ENCODE results near the gene SARS1. TPM values are rescaled to one million over a fixed set of nuclear protein-coding genes. Genes with fewer than 3 reads are reported as not detected.

SARS1 gene
- total RNA-seq, 2 donors from 2014 or later: 123 to 132 TPM

DNA sequence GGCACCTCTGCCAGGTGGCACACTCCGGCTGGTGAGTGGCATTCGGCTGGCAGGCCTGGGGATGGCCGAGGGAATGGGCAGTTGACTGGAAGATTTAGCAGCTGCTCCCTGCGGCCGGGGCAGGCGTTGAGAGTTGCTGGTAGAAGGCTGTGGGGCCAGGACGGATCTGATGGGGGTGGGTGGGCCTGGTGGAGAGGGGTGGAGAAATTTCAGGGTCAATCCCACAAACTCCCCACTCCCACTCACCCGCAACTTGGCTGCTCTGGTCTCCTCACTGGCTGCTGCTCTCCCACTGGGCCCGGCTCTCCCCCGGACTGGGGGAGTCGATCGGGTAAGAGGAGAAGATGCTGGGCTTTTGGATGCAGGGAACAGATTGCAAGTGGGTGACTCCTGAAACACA, 67.1 kb downstream of the SARS1 start:
- Histone ChIP-seq H3K9me3 (no peaks in the 10 kb centered on the region), H3K27ac (no peak overlapping the region), H3K36me3 (no peaks in the 10 kb centered on the region), H3K4me1 (replicated peaks) (peaks cover 4% of the 10 kb centered on the region), H3K4me3 (no peak overlapping the region), H3K27me3 (replicated peaks; ENCODE audit: insufficient read depth) (no peaks in the 10 kb centered on the region)
- DNase-seq (ENCODE audit: low spot score): no peak
- intact Hi-C loops (cut with DNase I): no loop called here
- TF ChIP-seq POLR2AphosphoS5 (IDR thresholded peaks at IDR 0.05) (no peak), POLR2A (IDR thresholded peaks at IDR 0.05) (no peak)
- 93% methylated on average over 12 of the region's 12 CpGs for WGBS

DNA sequence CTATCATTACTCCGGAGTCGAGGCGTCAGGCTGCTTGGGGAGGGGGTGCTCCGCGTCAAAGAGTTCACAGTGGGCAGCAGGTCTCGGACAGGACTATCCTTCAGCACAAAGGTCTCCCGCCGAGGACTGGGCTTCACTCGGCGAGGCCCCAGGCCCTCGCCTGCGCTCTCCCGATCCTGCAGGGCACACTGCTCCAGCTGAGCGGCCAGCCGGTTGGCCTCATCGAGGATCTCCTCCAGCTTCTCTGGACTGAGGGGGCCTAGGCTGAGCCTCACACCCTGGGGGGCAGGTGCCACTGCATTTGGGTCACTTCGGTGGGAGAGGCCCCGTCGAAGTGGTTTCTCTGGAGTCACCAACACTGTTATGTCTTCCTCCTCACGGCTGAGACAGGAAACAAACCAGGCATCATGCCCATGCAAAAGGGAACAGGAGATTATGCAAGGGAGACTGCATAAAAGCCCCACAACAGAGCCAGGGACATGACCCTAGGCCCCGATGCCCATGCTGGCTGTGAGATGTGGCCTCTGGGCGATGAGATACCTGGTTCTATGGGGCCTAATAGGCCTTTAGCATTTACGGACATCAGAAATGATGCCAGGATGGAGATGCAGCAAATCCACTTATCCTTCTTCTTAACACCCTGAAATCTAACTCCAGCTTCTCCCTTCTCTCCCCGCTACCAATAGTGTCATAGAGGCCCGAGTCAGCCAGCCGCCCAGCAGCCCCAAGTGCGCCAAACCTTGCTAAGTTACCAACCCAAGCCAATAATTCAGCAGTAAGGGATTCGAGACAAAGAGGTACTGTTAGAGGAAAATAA, 68.2 kb downstream of the SARS1 start:
- Histone ChIP-seq H3K27ac (no peak overlapping the region), H3K36me3 (no peaks in the 10 kb centered on the region), H3K4me3 (peak overlapping the region in 1 of 2 donors; percentile 48), H3K4me1 (replicated peaks) (peaks cover 4% of the 10 kb centered on the region), H3K27me3 (replicated peaks; ENCODE audit: insufficient read depth) (no peaks in the 10 kb centered on the region), H3K9me3 (no peaks in the 10 kb centered on the region)
- intact Hi-C loops (cut with DNase I): loop anchor here (2.0 kb wide), 1 partner anchor 117 kb away; no protein-coding TSS in a partner anchor
- TF ChIP-seq, protein P1, sequence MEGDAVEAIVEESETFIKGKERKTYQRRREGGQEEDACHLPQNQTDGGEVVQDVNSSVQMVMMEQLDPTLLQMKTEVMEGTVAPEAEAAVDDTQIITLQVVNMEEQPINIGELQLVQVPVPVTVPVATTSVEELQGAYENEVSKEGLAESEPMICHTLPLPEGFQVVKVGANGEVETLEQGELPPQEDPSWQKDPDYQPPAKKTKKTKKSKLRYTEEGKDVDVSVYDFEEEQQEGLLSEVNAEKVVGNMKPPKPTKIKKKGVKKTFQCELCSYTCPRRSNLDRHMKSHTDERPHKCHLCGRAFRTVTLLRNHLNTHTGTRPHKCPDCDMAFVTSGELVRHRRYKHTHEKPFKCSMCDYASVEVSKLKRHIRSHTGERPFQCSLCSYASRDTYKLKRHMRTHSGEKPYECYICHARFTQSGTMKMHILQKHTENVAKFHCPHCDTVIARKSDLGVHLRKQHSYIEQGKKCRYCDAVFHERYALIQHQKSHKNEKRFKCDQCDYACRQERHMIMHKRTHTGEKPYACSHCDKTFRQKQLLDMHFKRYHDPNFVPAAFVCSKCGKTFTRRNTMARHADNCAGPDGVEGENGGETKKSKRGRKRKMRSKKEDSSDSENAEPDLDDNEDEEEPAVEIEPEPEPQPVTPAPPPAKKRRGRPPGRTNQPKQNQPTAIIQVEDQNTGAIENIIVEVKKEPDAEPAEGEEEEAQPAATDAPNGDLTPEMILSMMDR (IDR thresholded peaks at IDR 0.05): no peak
- TF ChIP-seq POLR2A (IDR thresholded peaks at IDR 0.05): no peak
- TF ChIP-seq POLR2AphosphoS5 (IDR thresholded peaks at IDR 0.05): no peak
- no peak for DNase-seq (ENCODE audit: low spot score)
- 58% methylated on average over 28 of the region's 28 CpGs for WGBS

DNA sequence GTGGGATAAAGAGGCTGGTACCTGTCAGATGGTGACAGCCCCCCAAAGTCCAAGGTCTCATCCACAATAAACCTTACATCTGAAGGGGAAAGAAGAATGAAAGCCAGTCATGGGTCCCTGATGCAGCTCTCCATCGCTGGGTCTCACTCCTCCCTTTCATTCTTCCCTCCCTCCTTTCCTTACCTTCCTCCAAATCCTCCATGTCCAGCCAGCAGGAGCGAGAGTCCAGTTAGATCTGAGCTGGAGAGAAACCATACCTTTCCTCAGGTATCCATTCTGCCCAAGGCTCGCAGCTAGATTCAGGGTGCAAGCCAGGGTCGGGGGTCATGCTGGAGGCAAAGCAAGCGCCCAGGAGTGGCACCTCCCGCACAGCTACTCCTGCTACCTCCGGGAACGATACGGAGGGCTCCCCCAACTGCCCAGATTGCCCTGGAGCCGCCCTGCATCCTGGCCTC, 68.8 kb downstream of the SARS1 start:
- Histone ChIP-seq H3K36me3 (no peaks in the 10 kb centered on the region), H3K4me1 (replicated peaks) (peaks cover 4% of the 10 kb centered on the region), H3K27ac (peak overlapping the region; percentile 85 to 87), H3K9me3 (no peaks in the 10 kb centered on the region), H3K27me3 (replicated peaks; ENCODE audit: insufficient read depth) (no peaks in the 10 kb centered on the region), H3K4me3 (peak overlapping the region; percentile 44 to 48)
- DNase-seq (ENCODE audit: low spot score): no peak
- TF ChIP-seq, protein P1 (IDR thresholded peaks at IDR 0.05): no peak
- TF ChIP-seq POLR2A (IDR thresholded peaks at IDR 0.05): no peak
- no peak for TF ChIP-seq POLR2AphosphoS5 (IDR thresholded peaks at IDR 0.05)
- 4% methylated on average over 10 of the region's 10 CpGs for WGBS
- intact Hi-C loops (cut with DNase I): loop anchor here (2.0 kb wide), 1 partner anchor 116 kb away; no protein-coding TSS in a partner anchor

DNA sequence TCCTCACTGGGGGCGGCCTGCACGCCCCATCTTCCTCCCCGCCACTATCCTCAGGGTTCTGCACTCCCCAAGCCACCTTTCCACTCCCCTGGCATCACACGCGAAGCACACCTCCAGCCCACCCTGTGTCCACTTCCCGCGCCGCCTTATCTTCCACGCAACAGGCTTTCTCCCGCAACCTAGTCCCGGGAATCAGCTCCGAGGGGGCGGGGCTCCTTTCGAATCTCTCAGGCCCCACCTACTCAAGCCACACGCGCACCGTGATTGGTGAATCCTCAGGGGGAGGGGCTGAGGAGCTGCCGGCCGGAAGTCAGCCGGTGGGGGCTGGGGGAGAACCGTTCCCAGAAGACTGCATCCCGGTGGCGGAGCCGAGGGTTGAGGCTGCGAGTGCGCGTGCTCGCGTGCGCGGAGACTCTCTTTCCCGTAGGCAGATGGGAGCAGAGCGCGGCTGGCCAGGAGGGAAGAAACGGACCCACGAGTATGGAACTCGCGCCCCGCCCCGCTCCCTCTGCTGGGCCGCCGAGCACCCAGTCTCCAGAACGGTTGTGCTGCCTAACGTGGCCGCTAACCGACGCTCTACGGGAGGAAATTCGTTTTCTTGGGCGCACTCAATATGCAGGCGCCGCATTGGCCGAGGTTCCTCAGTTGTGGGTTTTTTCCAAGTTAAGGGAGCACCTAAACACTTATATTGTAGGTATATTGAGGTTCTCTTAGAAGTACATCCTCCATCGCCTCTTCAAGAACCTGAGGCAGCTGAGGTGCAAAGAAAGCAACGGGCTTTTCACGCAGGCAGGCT, 69.4 kb downstream of the SARS1 start, which contains the start of gene PSRC1:
Gene PSRC1 (minus strand): TSS at position 194 of the 796 bp plus-strand sequence.
- intact Hi-C loops (cut with DNase I): loop anchor here (2.0 kb wide), 1 partner anchor 116 kb away; no protein-coding TSS in a partner anchor
- under 1% methylated on average over 56 of the region's 56 CpGs for WGBS

More for the DNA sequence above, 69.4 kb downstream of the SARS1 start, which contains the start of gene PSRC1:
- Histone ChIP-seq H3K27ac (peak within 1 kb of the TSS; percentile 85 to 87), H3K9me3 (no peaks in the 10 kb centered on the region), H3K27me3 (replicated peaks; ENCODE audit: insufficient read depth) (no peaks in the 10 kb centered on the region), H3K4me3 (peak within 1 kb of the TSS; percentile 44 to 48), H3K36me3 (no peaks in the 10 kb centered on the region), H3K4me1 (replicated peaks) (peaks cover 4% of the 10 kb centered on the region)
- peak; percentile 98 for DNase-seq (ENCODE audit: low spot score)
- TF ChIP-seq POLR2AphosphoS5 (IDR thresholded peaks at IDR 0.05) (peak; percentile 96), POLR2A (IDR thresholded peaks at IDR 0.05) (peak; percentile 71)
- TF ChIP-seq, protein P1 (IDR thresholded peaks at IDR 0.05): peak in 3 of 4 experiments; percentile 31 to 68 (median 65)

Data from prostate gland (tissue), 2 donors.